T-helper 17 cell (primary cell): ENCODE measurements around the gene EMCN. TPM values are rescaled to one million over a fixed set of nuclear protein-coding genes. Genes with fewer than 3 reads are reported as not detected.
"Not testable (repeated sequence)": the region's sequence is repeated elsewhere in the genome, so short reads cannot be mapped to it uniquely, and the experiment has no call there.

ENCODE experiments used
- ATAC-seq: fragments of 150-1000 bp; cut with Tn5 transposase; 2 replicates; pipeline ENCODE4 v1.10.0; 2021; ENCODE audit warnings: mild to moderate bottlenecking, moderate library complexity
- DNase-seq, 3 donors: peaks; one replicate each; pipeline versions ENCODE4 v3.0.0 to v3.0.0-alpha.2; 2020 to 2021
- H3K9me3 ChIP-seq: one replicate; pipeline ENCODE4 v1.7.0; 2013; ENCODE audit warnings: low read length, mild to moderate bottlenecking; ENCODE audit not compliant: control insufficient read depth, poor library complexity, severe bottlenecking
- H3K27ac Mint-ChIP-seq: one replicate; pipeline ENCODE4 v1.8.0; 2022; ENCODE audit warnings: mild to moderate bottlenecking, moderate library complexity, mixed read lengths
- H3K27me3 Mint-ChIP-seq: one replicate; pipeline ENCODE4 v1.8.0; 2022; ENCODE audit warnings: mixed read lengths
- H3K36me3 Mint-ChIP-seq: one replicate; pipeline ENCODE4 v1.8.0; 2022; ENCODE audit warnings: low read depth, mixed read lengths
- H3K4me1 Mint-ChIP-seq: one replicate; pipeline ENCODE4 v1.8.0; 2022; ENCODE audit warnings: mild to moderate bottlenecking, mixed read lengths
- H3K4me3 Mint-ChIP-seq: one replicate; pipeline ENCODE4 v1.8.0; 2022; ENCODE audit warnings: mild to moderate bottlenecking, moderate library complexity, mixed read lengths
- total RNA-seq, 4 donors: library from RNA in 2 of 4; stranded (reverse) in 2 of 4; gene quantifications; one replicate each; pipeline ENCODE4 v1.2.3 and lab custom pipeline; 2022 to 2026

EMCN gene
- total RNA-seq, 2 donors from 2014 or later = not detected

DNA sequence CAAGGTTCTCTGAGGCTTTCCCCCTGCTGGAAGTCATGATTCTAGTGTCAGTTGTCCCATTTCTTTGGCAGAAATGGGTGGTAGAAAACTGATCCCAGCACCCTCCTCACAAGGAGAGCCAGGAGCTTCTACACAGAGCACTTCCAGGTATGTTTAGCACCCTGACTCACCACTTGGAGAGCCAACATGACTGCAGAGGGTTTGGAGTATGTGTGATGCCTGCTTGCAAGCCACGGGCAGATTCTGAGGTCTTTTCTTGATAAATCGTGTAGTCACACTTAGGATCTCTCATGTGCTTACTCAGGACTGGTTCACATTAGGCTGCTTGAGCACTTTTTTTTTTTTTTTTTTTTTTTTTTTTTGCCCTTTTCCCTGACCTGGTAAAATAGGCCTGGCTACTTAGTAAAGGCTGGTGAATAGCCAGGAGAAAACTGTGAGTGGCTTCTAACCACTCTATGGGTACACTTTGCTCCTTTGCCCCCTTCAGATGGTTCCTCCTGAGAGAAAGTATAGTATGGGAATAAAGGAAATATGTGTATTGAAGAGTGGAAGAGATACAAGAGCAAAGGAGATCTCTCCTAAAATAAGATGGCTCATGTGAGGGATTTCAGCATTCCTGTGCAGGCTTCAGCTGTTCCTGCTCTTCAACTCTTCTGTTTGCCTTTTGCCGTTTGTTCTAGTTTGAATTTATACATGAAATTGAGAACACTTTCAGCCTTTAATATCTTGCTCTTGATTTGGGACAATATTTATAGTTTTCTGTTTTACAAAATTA is 103.6 kb downstream of the EMCN start:
- peaks cover 14% of the 10 kb centered on the region for H3K27me3 Mint-ChIP-seq
- H3K27ac Mint-ChIP-seq = no peak overlapping the region
- DNase-seq (no peak), ATAC-seq (no peak)
- H3K4me1 Mint-ChIP-seq = no peaks in the 10 kb centered on the region
- H3K4me3 Mint-ChIP-seq = no peak overlapping the region
- H3K36me3 Mint-ChIP-seq = no peaks in the 10 kb centered on the region
- H3K9me3 ChIP-seq = no peaks in the 10 kb centered on the region

DNA sequence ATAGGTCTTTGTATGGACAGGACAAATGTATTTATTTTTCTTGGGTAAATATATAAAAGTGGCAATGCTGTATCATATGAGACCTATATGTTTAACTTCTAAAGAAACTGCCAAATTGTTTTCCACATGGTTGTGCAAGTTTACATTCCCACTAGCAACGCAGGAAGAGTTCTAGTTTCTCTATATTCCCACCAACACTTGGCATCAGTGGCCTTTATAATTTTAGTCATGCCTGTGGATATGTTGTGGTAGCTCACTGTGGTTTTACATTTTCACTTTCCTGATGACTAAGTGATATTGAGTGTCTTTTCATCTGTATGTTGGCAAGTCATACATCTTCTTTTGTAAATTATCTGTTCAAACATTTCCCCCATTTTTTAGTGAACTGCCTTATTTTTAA is 126.0 kb downstream of the EMCN start:
- ATAC-seq = no peak
- peaks cover 2% of the 10 kb centered on the region for H3K36me3 Mint-ChIP-seq
- H3K4me3 Mint-ChIP-seq = no peak overlapping the region
- no peaks in the 10 kb centered on the region for H3K4me1 Mint-ChIP-seq
- H3K9me3 ChIP-seq = no peaks in the 10 kb centered on the region
- DNase-seq = no peak
- H3K27me3 Mint-ChIP-seq = peaks cover 4% of the 10 kb centered on the region
- no peak overlapping the region for H3K27ac Mint-ChIP-seq

DNA sequence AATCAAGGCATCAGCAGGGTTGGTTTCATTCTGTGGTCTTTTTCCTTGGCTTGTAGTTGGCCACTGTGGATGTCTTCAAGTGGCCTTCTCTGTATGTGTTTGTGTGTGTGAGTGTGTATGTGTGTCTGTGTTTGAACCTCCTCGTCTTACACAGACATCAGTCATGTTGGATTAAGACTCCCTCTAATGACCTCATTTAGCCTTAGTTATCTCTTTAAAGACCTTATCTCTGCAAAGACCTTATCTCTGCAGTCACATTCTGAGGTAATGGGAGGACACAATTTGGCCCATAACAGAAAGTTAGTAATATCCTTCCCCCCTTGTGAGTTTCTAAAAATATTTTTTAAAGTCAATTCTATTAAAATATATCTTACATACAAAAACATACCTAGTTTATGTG is 126.7 kb downstream of the EMCN start:
- DNase-seq (no peak), ATAC-seq (no peak)
- H3K27me3 Mint-ChIP-seq = no peaks in the 10 kb centered on the region
- no peaks in the 10 kb centered on the region for H3K4me1 Mint-ChIP-seq
- H3K36me3 Mint-ChIP-seq = no peaks in the 10 kb centered on the region
- H3K27ac Mint-ChIP-seq = no peak overlapping the region
- no peak overlapping the region for H3K4me3 Mint-ChIP-seq
- no peaks in the 10 kb centered on the region for H3K9me3 ChIP-seq

DNA sequence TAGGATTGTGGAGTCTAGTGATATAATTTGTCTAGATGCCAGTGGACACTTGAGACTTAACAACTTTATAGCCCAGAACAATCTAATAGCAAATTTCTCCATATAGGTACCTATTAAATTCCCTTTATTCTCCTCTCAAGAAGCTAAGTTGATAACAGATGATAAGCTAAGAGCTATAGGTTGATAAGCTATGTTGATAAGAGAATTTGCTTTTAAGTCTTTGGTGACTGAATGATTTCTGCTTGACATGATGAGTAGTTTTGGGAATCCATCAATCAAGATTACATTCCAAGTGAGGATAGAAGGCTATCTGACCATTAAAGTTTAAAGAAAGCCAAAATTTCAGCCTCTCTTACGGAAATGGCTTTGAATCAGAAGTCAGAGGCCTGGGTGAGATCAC is 131.6 kb downstream of the EMCN start:
- no peak for DNase-seq
- Mint-ChIP-seq H3K36me3 (no peaks in the 10 kb centered on the region), H3K27me3 (no peaks in the 10 kb centered on the region), H3K4me1 (no peaks in the 10 kb centered on the region), H3K27ac (no peak overlapping the region), H3K4me3 (no peak overlapping the region)
- H3K9me3 ChIP-seq = no peaks in the 10 kb centered on the region
- ATAC-seq = no peak

DNA sequence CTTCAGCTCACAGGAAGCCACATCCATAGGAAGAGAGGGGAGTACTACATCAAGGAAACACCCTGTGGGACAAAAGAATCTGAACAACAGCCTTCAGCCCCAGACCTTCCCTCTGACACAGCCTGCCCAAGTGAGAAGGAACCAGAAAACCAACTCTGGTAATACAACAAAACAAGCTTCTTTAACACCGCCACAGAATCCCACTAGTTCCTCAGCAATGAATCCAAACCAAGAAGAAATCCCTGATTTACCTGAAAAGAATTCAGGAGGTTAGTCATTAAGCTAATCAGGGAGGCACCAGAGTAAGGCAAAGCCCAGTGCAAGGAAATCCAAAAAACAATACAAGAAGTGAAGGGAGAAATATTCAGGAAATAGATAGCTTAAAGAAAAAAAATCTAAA is 137.4 kb downstream of the EMCN start:
- not testable (repeated sequence) for ATAC-seq, H3K4me1 Mint-ChIP-seq, H3K4me3 Mint-ChIP-seq, H3K27ac Mint-ChIP-seq, H3K36me3 Mint-ChIP-seq, DNase-seq, H3K9me3 ChIP-seq
- H3K27me3 Mint-ChIP-seq = peaks cover 20% of the 10 kb centered on the region

DNA sequence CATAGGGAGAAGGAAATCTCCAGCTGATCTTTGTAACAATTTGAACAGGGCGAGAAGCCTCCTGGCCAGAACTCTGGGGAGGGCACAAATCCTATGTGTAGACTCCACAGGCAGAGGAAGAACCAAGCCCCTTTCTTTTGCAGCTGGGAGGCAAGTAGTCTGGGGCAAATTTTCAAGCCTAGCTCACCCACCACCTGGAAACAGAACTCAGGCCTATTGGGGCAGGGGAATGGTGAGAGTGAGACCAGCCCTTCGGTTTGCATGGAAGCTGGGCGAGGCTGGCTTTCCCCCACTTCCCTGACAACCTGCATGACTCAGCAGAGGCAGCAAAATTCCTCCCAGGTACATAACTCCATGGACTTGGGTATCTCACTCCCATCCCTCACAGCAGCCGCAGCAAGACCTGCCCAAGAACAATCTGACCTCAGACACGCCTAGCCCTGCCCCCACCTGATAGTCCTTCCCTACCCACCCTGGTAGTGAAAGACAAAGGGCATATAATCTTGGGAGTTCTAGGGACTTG is 138.2 kb downstream of the EMCN start:
- Mint-ChIP-seq H3K4me3 (no peak overlapping the region), H3K36me3 (no peaks in the 10 kb centered on the region), H3K27ac (no peak overlapping the region), H3K27me3 (peaks cover 22% of the 10 kb centered on the region), H3K4me1 (no peaks in the 10 kb centered on the region)
- DNase-seq = no peak
- H3K9me3 ChIP-seq = no peaks in the 10 kb centered on the region
- no peak for ATAC-seq

DNA sequence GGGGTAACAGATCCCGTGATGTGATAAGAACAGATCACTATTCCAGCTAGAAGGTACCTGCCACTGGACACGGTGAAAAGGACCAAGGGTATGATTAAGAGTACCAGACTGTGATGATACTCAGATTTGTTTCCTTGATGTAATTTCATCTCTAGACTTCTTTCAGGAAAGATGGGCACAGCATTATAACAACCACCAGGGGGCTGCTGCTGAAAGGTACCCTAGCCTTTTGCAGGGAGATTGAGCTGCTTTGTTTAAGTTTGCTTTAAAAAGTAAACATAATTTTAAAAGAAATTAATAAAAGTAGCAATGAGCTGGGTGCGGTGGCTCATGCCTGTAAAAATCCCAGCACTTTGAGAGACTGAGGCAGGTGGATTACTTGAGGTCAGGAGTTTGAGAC is 145.4 kb downstream of the EMCN start:
- ATAC-seq = no peak
- H3K36me3 Mint-ChIP-seq = no peaks in the 10 kb centered on the region
- H3K27me3 Mint-ChIP-seq = peaks cover 8% of the 10 kb centered on the region
- no peaks in the 10 kb centered on the region for H3K4me1 Mint-ChIP-seq
- no peak for DNase-seq
- no peak overlapping the region for H3K27ac Mint-ChIP-seq
- no peak overlapping the region for H3K4me3 Mint-ChIP-seq
- H3K9me3 ChIP-seq = no peaks in the 10 kb centered on the region

DNA sequence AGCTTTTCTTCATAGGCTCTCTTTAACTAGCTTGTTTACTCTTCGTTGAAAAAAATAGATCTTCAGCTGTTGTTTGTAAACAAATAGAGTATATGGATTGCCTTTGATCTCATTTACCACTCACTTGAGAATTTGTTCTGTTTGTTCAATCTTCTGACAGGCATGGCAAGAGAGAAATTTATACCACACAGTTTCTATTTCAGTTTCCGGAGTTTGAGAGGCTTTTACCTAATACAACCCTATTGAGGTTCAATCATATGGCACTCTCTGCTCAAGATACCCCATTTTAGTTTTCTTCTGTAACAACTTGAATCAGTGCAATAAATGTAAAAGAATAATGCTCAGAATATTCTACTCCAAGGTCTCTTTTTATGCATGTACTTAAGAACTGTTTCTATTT is 148.0 kb downstream of the EMCN start:
- ATAC-seq (no peak), DNase-seq (no peak)
- no peak overlapping the region for H3K27ac Mint-ChIP-seq
- H3K4me1 Mint-ChIP-seq = no peaks in the 10 kb centered on the region
- no peak overlapping the region for H3K4me3 Mint-ChIP-seq
- no peaks in the 10 kb centered on the region for H3K27me3 Mint-ChIP-seq
- H3K36me3 Mint-ChIP-seq = no peaks in the 10 kb centered on the region
- no peaks in the 10 kb centered on the region for H3K9me3 ChIP-seq

DNA sequence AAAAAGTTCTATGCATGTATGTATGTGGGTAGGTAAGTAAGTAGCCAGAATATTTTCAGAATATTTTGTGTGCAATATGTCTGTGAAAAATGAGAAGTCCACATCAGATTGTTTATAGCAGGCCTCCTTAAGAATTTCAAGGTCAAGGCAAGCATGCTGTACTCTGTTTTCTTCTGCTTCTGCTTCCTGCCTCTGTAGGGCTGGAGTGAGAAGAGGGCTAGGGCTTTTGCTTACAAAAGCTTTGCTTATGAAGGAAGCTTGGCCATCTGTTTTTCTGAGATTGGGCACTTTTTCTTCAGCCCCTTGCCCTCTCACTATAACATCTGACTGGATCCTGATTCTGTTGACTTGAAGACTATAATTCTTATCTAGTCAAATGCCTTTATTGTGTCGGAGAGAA is 150.4 kb downstream of the EMCN start:
- H3K4me1 Mint-ChIP-seq = no peaks in the 10 kb centered on the region
- no peaks in the 10 kb centered on the region for H3K9me3 ChIP-seq
- H3K27ac Mint-ChIP-seq = no peak overlapping the region
- ATAC-seq = no peak
- H3K27me3 Mint-ChIP-seq = peaks cover 6% of the 10 kb centered on the region
- H3K36me3 Mint-ChIP-seq = no peaks in the 10 kb centered on the region
- no peak for DNase-seq
- H3K4me3 Mint-ChIP-seq = no peak overlapping the region

DNA sequence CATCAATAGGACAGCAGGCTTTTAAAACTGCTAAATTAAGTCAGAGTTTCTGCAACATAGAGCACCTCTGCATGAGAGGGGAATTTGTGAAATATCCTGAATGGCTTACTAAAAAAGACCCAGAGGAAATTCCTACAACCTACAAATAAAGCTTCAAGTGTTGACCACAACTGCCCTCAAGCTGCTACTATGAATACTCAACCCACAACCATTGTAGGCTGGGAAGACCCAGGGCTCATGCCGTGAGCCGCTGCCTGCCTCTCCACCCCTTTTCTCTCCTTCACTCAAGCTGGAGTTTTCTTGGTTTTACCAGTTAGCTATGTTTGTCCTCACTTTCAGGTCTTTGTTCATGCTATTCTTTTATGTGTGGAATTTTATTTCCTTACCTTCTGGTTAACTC is 151.6 kb downstream of the EMCN start:
- H3K27me3 Mint-ChIP-seq = peaks cover 6% of the 10 kb centered on the region
- H3K9me3 ChIP-seq = no peaks in the 10 kb centered on the region
- H3K4me1 Mint-ChIP-seq = no peaks in the 10 kb centered on the region
- ATAC-seq (no peak), DNase-seq (no peak)
- H3K27ac Mint-ChIP-seq = no peak overlapping the region
- H3K4me3 Mint-ChIP-seq = no peak overlapping the region
- H3K36me3 Mint-ChIP-seq = no peaks in the 10 kb centered on the region

DNA sequence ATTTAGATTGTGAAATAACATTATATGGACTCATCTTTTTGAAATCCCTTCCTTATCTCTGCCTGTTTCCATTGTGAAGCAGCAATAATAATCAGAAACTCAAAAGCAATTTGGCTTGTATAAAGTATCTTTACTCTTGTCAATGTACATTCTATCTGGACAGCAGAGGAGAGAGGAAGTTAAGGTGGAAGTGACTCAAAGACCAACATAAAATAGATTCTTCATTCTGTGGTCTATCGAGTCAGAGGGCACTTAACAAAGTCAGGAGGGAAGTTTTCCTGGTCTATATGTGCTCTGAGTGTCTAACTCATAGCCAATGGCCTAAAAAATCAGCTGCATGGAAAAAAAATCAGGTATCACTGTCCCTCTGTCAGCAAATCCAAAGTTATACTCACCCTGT is 155.5 kb downstream of the EMCN start:
- Mint-ChIP-seq H3K27ac (no peak overlapping the region), H3K4me3 (no peak overlapping the region), H3K27me3 (peaks cover 11% of the 10 kb centered on the region), H3K4me1 (no peaks in the 10 kb centered on the region), H3K36me3 (no peaks in the 10 kb centered on the region)
- DNase-seq = no peak
- no peaks in the 10 kb centered on the region for H3K9me3 ChIP-seq
- ATAC-seq = no peak

DNA sequence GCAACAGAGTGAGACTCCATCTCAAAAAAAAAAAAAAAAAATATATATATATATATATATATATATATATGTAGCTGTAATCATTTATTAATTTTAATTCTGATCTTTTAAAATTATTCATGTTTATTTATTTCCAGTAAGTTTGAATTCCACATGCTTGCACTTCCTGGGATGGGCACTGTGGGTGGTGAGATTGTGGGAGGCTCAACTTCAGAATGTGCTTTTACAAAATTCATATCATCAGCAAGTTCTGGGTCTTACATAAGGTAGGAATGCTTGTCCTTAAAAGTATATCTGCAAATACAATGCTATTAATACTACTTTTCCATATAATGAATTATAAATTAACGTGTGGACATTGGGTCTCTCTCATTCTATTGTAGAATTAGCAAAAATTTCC is 156.5 kb downstream of the EMCN start:
- Mint-ChIP-seq H3K27me3 (peaks cover 11% of the 10 kb centered on the region), H3K4me3 (no peak overlapping the region), H3K27ac (no peak overlapping the region), H3K36me3 (no peaks in the 10 kb centered on the region), H3K4me1 (no peaks in the 10 kb centered on the region)
- no peaks in the 10 kb centered on the region for H3K9me3 ChIP-seq
- no peak for ATAC-seq
- no peak for DNase-seq

DNA sequence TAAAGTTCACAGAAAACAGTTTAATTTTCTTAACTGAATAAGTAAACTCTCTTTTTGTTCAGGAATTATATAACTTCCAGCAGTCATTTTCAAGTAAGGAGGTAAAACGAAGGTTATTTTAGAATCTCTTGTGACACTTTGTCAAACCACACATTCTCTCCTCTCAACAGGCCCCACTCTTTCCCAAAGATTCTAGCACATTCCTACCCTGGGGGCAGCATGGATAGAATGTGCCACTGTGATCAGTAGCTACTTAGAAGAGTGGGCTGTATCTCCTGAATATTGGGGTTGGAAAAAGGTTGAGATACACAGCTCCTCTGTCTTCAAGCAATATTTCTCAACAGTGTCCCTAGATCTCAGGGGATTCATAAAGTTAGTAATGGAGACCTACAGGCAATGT is 157.6 kb downstream of the EMCN start:
- H3K27ac Mint-ChIP-seq = no peak overlapping the region
- no peaks in the 10 kb centered on the region for H3K9me3 ChIP-seq
- no peak overlapping the region for H3K4me3 Mint-ChIP-seq
- no peak for DNase-seq
- no peaks in the 10 kb centered on the region for H3K36me3 Mint-ChIP-seq
- H3K4me1 Mint-ChIP-seq = no peaks in the 10 kb centered on the region
- ATAC-seq = no peak
- peaks cover 11% of the 10 kb centered on the region for H3K27me3 Mint-ChIP-seq

DNA sequence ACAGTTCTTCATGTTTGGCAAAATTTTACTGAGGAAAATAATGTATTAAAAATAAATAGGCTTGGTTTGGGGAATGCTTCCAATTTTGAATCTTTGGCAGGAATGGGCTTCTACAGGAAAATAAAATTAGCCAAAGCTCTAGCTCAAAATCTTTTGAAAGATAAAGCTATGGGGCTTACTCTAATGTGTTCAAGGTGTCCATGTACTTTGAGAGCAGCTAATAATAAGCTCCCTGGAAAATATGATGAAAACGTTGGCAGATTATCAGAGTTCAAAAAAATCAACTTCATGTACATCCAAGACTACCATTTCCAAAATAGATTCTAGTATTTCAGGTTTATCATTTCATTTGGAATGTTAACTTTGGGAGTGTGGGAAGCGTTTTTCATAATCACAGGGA is 158.4 kb downstream of the EMCN start:
- ATAC-seq (no peak), DNase-seq (no peak)
- Mint-ChIP-seq H3K4me3 (no peak overlapping the region), H3K4me1 (no peaks in the 10 kb centered on the region), H3K36me3 (no peaks in the 10 kb centered on the region), H3K27ac (no peak overlapping the region), H3K27me3 (peaks cover 11% of the 10 kb centered on the region)
- H3K9me3 ChIP-seq = no peaks in the 10 kb centered on the region
